WTC11 (cell line): ENCODE measurements around the gene ZNF532. TPM values are rescaled to one million over a fixed set of nuclear protein-coding genes. Genes with fewer than 3 reads are reported as not detected.
A peak's percentile ranks its signal among the peaks of the same experiment; 100 is the strongest.

Source experiments
- ATAC-seq: fragments of 200-7000 bp; cut with Tn5 transposase; 2 replicates; pipeline ENCODE4 v1.10.0; 2021; ENCODE audit warnings: mild to moderate bottlenecking, moderate library complexity
- CTCF ChIA-PET: fragments of 300-600 bp; sonication (Branson Sonifier 250); formaldehyde crosslinking; loops from one replicate; lab custom pipeline; 2021; ENCODE audit warnings: antibody characterized with exemption; lab: Charles Lee
- POLR2A ChIA-PET: fragments of 350-600 bp; sonication (Branson Sonifier 250); formaldehyde crosslinking; loops from one replicate; lab custom pipeline; 2021; ENCODE audit warnings: antibody characterized with exemption; lab: Charles Lee
- DNase-seq: peaks from one replicate; pipeline ENCODE4 v3.0.0; 2021; ENCODE audit warnings: low spot score
- H3K27ac Mint-ChIP-seq: 2 replicates; pipeline ENCODE4 v1.8.0; 2021; ENCODE audit warnings: mixed read lengths
- H3K27me3 Mint-ChIP-seq: 2 replicates; pipeline ENCODE4 v1.8.0; 2021; ENCODE audit warnings: low read depth, mild to moderate bottlenecking, moderate library complexity, mixed read lengths
- H3K36me3 Mint-ChIP-seq: 2 replicates; pipeline ENCODE4 v1.8.0; 2021; ENCODE audit warnings: mixed read lengths
- H3K4me1 Mint-ChIP-seq: 2 replicates; pipeline ENCODE4 v1.8.0; 2022; ENCODE audit warnings: mixed read lengths
- H3K4me3 Mint-ChIP-seq: 2 replicates; pipeline ENCODE4 v1.8.0; 2021; ENCODE audit warnings: mild to moderate bottlenecking, moderate library complexity, mixed read lengths
- H3K9me3 Mint-ChIP-seq: 2 replicates; pipeline ENCODE4 v1.8.0; 2021; ENCODE audit warnings: mixed read lengths
- AR ChIP-seq: fragments of 250-450 bp; sonication (Bioruptor Pico); IDR thresholded peaks from 2 replicates; pipeline ENCODE4 v1.9.0; 2021; ENCODE audit warnings: mild to moderate bottlenecking
- CREM ChIP-seq: sonication (generic); formaldehyde crosslinking; IDR thresholded peaks from 2 replicates; pipeline ENCODE4 v1.8.1; 2022; ENCODE audit warnings: mild to moderate bottlenecking, missing genetic modification reagents, moderate library complexity
- E2F1 ChIP-seq: sonication (generic); formaldehyde crosslinking; IDR thresholded peaks from 2 replicates; pipeline ENCODE4 v1.8.0; 2022; ENCODE audit warnings: mild to moderate bottlenecking, missing genetic modification reagents
- ESRRA ChIP-seq: sonication (generic); formaldehyde crosslinking; IDR thresholded peaks from 2 replicates; pipeline ENCODE4 v1.8.1; 2022; ENCODE audit warnings: mild to moderate bottlenecking, missing genetic modification reagents, borderline replicate concordance
- GABPB1 ChIP-seq: sonication (generic); formaldehyde crosslinking; IDR thresholded peaks from 2 replicates; pipeline ENCODE4 v1.8.1; 2023; ENCODE audit warnings: mild to moderate bottlenecking, missing genetic modification reagents
- IRF1 ChIP-seq: sonication (generic); formaldehyde crosslinking; IDR thresholded peaks from 2 replicates; pipeline ENCODE4 v1.8.0; 2023; ENCODE audit warnings: missing genetic modification reagents
- IRF2 ChIP-seq: sonication (generic); formaldehyde crosslinking; IDR thresholded peaks from 2 replicates; pipeline ENCODE4 v1.8.0; 2022; ENCODE audit warnings: low read depth, missing genetic modification reagents, borderline replicate concordance
- KAT7 ChIP-seq: sonication (generic); formaldehyde crosslinking; IDR thresholded peaks from 2 replicates; pipeline ENCODE4 v1.8.1; 2023; ENCODE audit warnings: missing genetic modification reagents, mild to moderate bottlenecking, borderline replicate concordance
- NR1H2 ChIP-seq: sonication (generic); formaldehyde crosslinking; IDR thresholded peaks from 2 replicates; pipeline ENCODE4 v1.9.0; 2021; ENCODE audit warnings: mild to moderate bottlenecking, moderate library complexity, missing genetic modification reagents
- NR3C1 ChIP-seq: sonication (generic); formaldehyde crosslinking; conservative IDR thresholded peaks from 2 replicates; pipeline ENCODE4 v1.8.1; 2023; ENCODE audit warnings: low read depth, mild to moderate bottlenecking, missing genetic modification reagents
- TCF7 ChIP-seq: sonication (generic); formaldehyde crosslinking; IDR thresholded peaks from 2 replicates; pipeline ENCODE4 v1.8.0; 2022; ENCODE audit warnings: mild to moderate bottlenecking, low read depth, missing genetic modification reagents, moderate library complexity
- TP53 ChIP-seq: sonication (generic); formaldehyde crosslinking; IDR thresholded peaks from 2 replicates; pipeline ENCODE4 v1.8.1; 2023; ENCODE audit warnings: mild to moderate bottlenecking, missing genetic modification reagents
- ZNF121 ChIP-seq: sonication (generic); formaldehyde crosslinking; IDR thresholded peaks from 2 replicates; pipeline ENCODE4 v1.8.0; 2023; ENCODE audit warnings: missing genetic modification reagents
- ZNF219 ChIP-seq: sonication (generic); formaldehyde crosslinking; IDR thresholded peaks from 2 replicates; pipeline ENCODE4 v1.8.0; 2023; ENCODE audit warnings: missing genetic modification reagents, mild to moderate bottlenecking, borderline replicate concordance
- ZNF512 ChIP-seq: sonication (generic); formaldehyde crosslinking; IDR thresholded peaks from 2 replicates; pipeline ENCODE4 v1.8.1; 2022; ENCODE audit warnings: missing genetic modification reagents, borderline replicate concordance
- total RNA-seq: library from RNA; stranded (reverse); gene quantifications from 3 replicates; pipeline ENCODE4 v1.2.3, GENCODE V29; 2021
- TF ChIP-seq, protein P1 (sequence below): fragments of 250-450 bp; sonication (Bioruptor Pico); IDR thresholded peaks from 2 replicates; pipeline ENCODE4 v2.1.2; 2022; ENCODE audit warnings: mild to moderate bottlenecking, moderate library complexity
- TF ChIP-seq, protein P2 (sequence below): fragments of 250-450 bp; sonication (Bioruptor Pico); conservative IDR thresholded peaks from 2 replicates; pipeline ENCODE4 v1.9.0; 2021; ENCODE audit warnings: mild to moderate bottlenecking
- TF ChIP-seq, protein P3 (sequence below): sonication (generic); formaldehyde crosslinking; IDR thresholded peaks from 2 replicates; pipeline ENCODE4 v1.8.0; 2022; ENCODE audit warnings: mild to moderate bottlenecking, missing genetic modification reagents
- TF ChIP-seq, protein P4 (sequence below): fragments of 200-600 bp; IDR thresholded peaks from 2 replicates; pipeline ENCODE4 v1.8.0; 2022; ENCODE audit warnings: antibody characterized with exemption

The ZNF532 gene
- total RNA-seq, 1 experiment from 2014 or later, result 171 TPM

DNA sequence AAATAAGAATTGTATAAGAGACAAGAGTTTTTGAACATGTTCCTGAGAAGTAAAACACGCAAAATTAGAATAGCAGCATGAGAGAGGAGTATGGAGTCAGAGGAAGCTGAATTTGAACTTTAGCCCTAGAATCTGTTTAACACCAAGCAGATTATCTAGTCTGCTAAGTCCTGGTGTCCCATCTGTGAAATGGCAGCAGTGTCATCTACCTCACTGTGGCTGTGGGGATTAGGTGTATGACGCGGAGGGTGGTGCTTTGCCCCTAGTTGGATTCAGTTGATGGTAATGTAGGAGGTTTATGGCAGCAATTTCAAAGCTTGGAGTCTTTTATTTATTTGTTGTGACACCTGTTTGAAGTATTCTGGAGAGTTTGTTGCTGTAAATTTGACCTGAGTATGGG lies 79.2 kb downstream of the ZNF532 start:
- Mint-ChIP-seq H3K4me3 (no peak overlapping the region), H3K27ac (peak overlapping the region; percentile 76), H3K9me3 (peaks cover 3% of the 10 kb centered on the region; the same call in 1 of the 2 replicates), H3K36me3 (peaks cover 65% of the 10 kb centered on the region), H3K27me3 (no peaks in the 10 kb centered on the region), H3K4me1 (peaks cover 33% of the 10 kb centered on the region)
- DNase-seq (no peak), ATAC-seq (no peak)
- POLR2A ChIA-PET, result no interaction called here
- TF ChIP-seq TCF7 (no peak), AR (CRISPR knock-in tag) (no peak), NR1H2 (no peak), NR3C1 (no peak), CREM (CRISPR knock-in tag) (no peak), GABPB1 (CRISPR knock-in tag) (no peak), IRF1 (no peak), ZNF121 (CRISPR knock-in tag) (no peak), TP53 (no peak)
- TF ChIP-seq, protein P1, sequence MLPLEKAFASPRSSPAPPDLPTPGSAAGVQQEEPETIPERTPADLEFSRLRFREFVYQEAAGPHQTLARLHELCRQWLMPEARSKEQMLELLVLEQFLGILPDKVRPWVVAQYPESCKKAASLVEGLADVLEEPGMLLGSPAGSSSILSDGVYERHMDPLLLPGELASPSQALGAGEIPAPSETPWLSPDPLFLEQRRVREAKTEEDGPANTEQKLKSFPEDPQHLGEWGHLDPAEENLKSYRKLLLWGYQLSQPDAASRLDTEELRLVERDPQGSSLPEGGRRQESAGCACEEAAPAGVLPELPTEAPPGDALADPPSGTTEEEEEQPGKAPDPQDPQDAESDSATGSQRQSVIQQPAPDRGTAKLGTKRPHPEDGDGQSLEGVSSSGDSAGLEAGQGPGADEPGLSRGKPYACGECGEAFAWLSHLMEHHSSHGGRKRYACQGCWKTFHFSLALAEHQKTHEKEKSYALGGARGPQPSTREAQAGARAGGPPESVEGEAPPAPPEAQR (CRISPR knock-in tag), result no peak
- CTCF ChIA-PET, result interaction anchor here (0.6 kb wide), 1 partner anchor 14 kb away, joined by 3 read pairs; no protein-coding TSS in a partner anchor

GRCh38 chr18:58947136-58947732 lies 82.6 kb downstream of the ZNF532 start:
- POLR2A ChIA-PET, result no interaction called here
- H3K36me3 Mint-ChIP-seq, result peaks cover 61% of the 10 kb centered on the region
- H3K27me3 Mint-ChIP-seq, result no peaks in the 10 kb centered on the region
- H3K9me3 Mint-ChIP-seq, result no peaks in the 10 kb centered on the region
- H3K27ac Mint-ChIP-seq, result peak overlapping the region; percentile 88
- H3K4me1 Mint-ChIP-seq, result peaks cover 28% of the 10 kb centered on the region
- no peak for ATAC-seq
- no peak overlapping the region for H3K4me3 Mint-ChIP-seq
- CTCF ChIA-PET, result no interaction called here
- DNase-seq, result no peak
- TF ChIP-seq ZNF512 (CRISPR knock-in tag) (no peak), ESRRA (CRISPR knock-in tag) (no peak), IRF2 (CRISPR knock-in tag) (no peak), E2F1 (CRISPR knock-in tag) (no peak), KAT7 (no peak), ZNF219 (CRISPR knock-in tag) (no peak)
- TF ChIP-seq, protein P2, sequence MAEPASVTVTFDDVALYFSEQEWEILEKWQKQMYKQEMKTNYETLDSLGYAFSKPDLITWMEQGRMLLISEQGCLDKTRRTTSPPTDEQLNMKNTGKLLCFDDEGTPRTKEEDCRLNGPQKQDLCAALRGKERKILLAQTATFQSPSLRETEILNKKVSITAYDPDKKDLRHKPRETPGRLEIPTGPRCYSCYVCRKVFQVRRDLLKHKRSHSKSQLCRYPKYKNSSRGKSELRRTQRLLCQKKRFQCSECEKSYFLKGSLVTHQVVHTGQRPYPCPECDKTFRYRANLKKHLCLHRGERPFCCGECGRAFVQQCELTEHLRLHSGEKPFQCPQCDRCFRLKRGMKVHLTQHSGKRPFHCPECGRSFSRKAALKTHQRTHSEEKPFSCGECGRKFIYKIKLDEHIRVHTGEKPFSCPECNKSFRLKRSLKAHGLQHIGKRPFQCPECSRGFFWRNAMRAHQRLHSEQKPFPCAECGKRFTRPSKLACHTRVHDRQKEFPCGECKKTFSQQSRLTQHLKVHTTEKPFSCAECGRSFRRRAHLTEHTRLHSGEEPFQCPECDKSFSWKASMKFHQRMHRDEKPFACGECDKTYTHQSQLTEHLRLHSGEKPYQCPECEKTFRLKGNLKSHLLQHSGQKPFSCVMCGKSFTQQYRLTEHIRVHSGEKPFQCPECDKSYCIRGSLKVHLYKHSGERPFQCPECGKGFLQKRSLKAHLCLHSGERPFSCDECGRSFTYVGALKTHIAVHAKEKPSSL, result no peak
- TF ChIP-seq, protein P3, sequence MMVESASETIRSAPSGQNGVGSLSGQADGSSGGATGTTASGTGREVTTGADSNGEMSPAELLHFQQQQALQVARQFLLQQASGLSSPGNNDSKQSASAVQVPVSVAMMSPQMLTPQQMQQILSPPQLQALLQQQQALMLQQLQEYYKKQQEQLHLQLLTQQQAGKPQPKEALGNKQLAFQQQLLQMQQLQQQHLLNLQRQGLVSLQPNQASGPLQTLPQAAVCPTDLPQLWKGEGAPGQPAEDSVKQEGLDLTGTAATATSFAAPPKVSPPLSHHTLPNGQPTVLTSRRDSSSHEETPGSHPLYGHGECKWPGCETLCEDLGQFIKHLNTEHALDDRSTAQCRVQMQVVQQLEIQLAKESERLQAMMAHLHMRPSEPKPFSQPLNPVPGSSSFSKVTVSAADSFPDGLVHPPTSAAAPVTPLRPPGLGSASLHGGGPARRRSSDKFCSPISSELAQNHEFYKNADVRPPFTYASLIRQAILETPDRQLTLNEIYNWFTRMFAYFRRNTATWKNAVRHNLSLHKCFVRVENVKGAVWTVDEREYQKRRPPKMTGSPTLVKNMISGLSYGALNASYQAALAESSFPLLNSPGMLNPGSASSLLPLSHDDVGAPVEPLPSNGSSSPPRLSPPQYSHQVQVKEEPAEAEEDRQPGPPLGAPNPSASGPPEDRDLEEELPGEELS (CRISPR knock-in tag), result no peak
- TF ChIP-seq, protein P4, sequence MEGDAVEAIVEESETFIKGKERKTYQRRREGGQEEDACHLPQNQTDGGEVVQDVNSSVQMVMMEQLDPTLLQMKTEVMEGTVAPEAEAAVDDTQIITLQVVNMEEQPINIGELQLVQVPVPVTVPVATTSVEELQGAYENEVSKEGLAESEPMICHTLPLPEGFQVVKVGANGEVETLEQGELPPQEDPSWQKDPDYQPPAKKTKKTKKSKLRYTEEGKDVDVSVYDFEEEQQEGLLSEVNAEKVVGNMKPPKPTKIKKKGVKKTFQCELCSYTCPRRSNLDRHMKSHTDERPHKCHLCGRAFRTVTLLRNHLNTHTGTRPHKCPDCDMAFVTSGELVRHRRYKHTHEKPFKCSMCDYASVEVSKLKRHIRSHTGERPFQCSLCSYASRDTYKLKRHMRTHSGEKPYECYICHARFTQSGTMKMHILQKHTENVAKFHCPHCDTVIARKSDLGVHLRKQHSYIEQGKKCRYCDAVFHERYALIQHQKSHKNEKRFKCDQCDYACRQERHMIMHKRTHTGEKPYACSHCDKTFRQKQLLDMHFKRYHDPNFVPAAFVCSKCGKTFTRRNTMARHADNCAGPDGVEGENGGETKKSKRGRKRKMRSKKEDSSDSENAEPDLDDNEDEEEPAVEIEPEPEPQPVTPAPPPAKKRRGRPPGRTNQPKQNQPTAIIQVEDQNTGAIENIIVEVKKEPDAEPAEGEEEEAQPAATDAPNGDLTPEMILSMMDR, result no peak
